ENCODE results near the gene FAM9C. TPM values are rescaled to one million over a fixed set of nuclear protein-coding genes. Genes with fewer than 3 reads are reported as not detected.

Gene FAM9C
- total and polyA plus RNA-seq, 2 donors (not counting 1 experiment from before 2014, with no cell fraction given), result under 0.01 to 0.01 TPM

GRCh38 chrX:13015536-13016236 is 28.7 kb downstream of the FAM9C start:
- no peaks in the 10 kb centered on the region for H3K79me2 ChIP-seq (ENCODE audit: control insufficient read depth, insufficient read depth, low read length)
- no peak overlapping the region for H3K4me3 ChIP-seq (replicated peaks in 1 of 4; ENCODE audit: control extremely low read depth in 1 of 4, insufficient read depth in 1 of 4, low read depth in 3 of 4, low read length in 4 of 4)
- H3K9me3 ChIP-seq (ENCODE audit: control insufficient read depth, insufficient read depth, low read depth, low read length), result no peaks in the 10 kb centered on the region
- H3K27me3 ChIP-seq (ENCODE audit: control insufficient read depth, insufficient read depth, low read length), result no peaks in the 10 kb centered on the region
- H3K36me3 ChIP-seq (ENCODE audit: control insufficient read depth, insufficient read depth, low read length), result no peaks in the 10 kb centered on the region
- no peak overlapping the region for H3K4me2 ChIP-seq (ENCODE audit: extremely low read depth, insufficient read depth, low read length)
- no peaks in the 10 kb centered on the region for H4K20me1 ChIP-seq (ENCODE audit: control insufficient read depth, extremely low read depth, insufficient read depth, low read length)
- no peak overlapping the region for H3K9ac ChIP-seq (ENCODE audit: insufficient read depth, low read length)
- no peak for TF ChIP-seq CTCF (conservative IDR thresholded peaks at IDR 0.05 in 1 of 2, IDR thresholded peaks at IDR 0.05 in 1 of 2; ENCODE audit: low read depth in 1 of 2, low read length in 2 of 2)
- no peak for TF ChIP-seq EZH2 (IDR thresholded peaks at IDR 0.05; ENCODE audit: low read length, missing control alignments)
- H3K4me1 ChIP-seq (ENCODE audit: control insufficient read depth, extremely low read depth, insufficient read depth, low read length), result no peaks in the 10 kb centered on the region
- no peak overlapping the region for H3K27ac ChIP-seq (ENCODE audit: insufficient read depth, low read length)
- peak in 1 of 2 donors; percentile 23 for DNase-seq (ENCODE audit: low read depth in 2 of 2)
- H2AFZ ChIP-seq (ENCODE audit: low read length), result no peak overlapping the region

GRCh38 chrX:13014111-13015096 is 30.0 kb downstream of the FAM9C start:
- no peak for TF ChIP-seq EZH2 (IDR thresholded peaks at IDR 0.05; ENCODE audit: low read length, missing control alignments)
- TF ChIP-seq CTCF (conservative IDR thresholded peaks at IDR 0.05 in 1 of 2, IDR thresholded peaks at IDR 0.05 in 1 of 2; ENCODE audit: low read depth in 1 of 2, low read length in 2 of 2), result no peak
- Histone ChIP-seq H4K20me1 (ENCODE audit: control insufficient read depth, extremely low read depth, insufficient read depth, low read length) (no peaks in the 10 kb centered on the region), H3K36me3 (ENCODE audit: control insufficient read depth, insufficient read depth, low read length) (no peaks in the 10 kb centered on the region), H3K79me2 (ENCODE audit: control insufficient read depth, insufficient read depth, low read length) (no peaks in the 10 kb centered on the region), H3K9ac (ENCODE audit: insufficient read depth, low read length) (no peak overlapping the region), H3K9me3 (ENCODE audit: control insufficient read depth, insufficient read depth, low read depth, low read length) (no peaks in the 10 kb centered on the region), H2AFZ (ENCODE audit: low read length) (no peak overlapping the region), H3K4me3 (replicated peaks in 1 of 4; ENCODE audit: control extremely low read depth in 1 of 4, insufficient read depth in 1 of 4, low read depth in 3 of 4, low read length in 4 of 4) (no peak overlapping the region), H3K4me2 (ENCODE audit: extremely low read depth, insufficient read depth, low read length) (no peak overlapping the region), H3K27me3 (ENCODE audit: control insufficient read depth, insufficient read depth, low read length) (no peaks in the 10 kb centered on the region), H3K27ac (ENCODE audit: insufficient read depth, low read length) (no peak overlapping the region), H3K4me1 (ENCODE audit: control insufficient read depth, extremely low read depth, insufficient read depth, low read length) (no peaks in the 10 kb centered on the region)
- DNase-seq (ENCODE audit: low read depth in 2 of 2), result peak in 1 of 2 donors; percentile 54

All from fibroblast of lung (primary cell).